HG02798 (cell line): ENCODE results near the gene CTNNA2.

Experiments
- ATAC-seq: cut with Tn5 transposase; IDR thresholded peaks from one replicate; pipeline ENCODE4 v1.9.1; 2021; ENCODE audit warnings: mild to moderate bottlenecking; ENCODE audit not compliant: unreplicated experiment, poor library complexity

CTNNA2 gene

GRCh38 chr2:79611448-79612016, 98.7 kb downstream of the CTNNA2 start:
- no peak for ATAC-seq

- ATAC-seq: no peak
Measured at GRCh38 chr2:79612999-79613398, 100.1 kb downstream of the CTNNA2 start.

GRCh38 chr2:79619442-79619841, 106.6 kb downstream of the CTNNA2 start:
- no peak for ATAC-seq

GRCh38 chr2:79619976-79620375, 107.1 kb downstream of the CTNNA2 start:
- ATAC-seq: no peak

GRCh38 chr2:79620679-79621078, 107.8 kb downstream of the CTNNA2 start:
- no peak for ATAC-seq

- no peak for ATAC-seq
Measured at GRCh38 chr2:79621252-79621651, 108.4 kb downstream of the CTNNA2 start.

- ATAC-seq: no peak
Measured at GRCh38 chr2:79621755-79622154, 108.9 kb downstream of the CTNNA2 start.

GRCh38 chr2:79622508-79622907, 109.7 kb downstream of the CTNNA2 start:
- no peak for ATAC-seq

GRCh38 chr2:79627237-79627636, 114.4 kb downstream of the CTNNA2 start:
- ATAC-seq: no peak

GRCh38 chr2:79630060-79630459, 117.2 kb downstream of the CTNNA2 start:
- no peak for ATAC-seq

- ATAC-seq: no peak
Measured at GRCh38 chr2:79630972-79631557, 118.2 kb downstream of the CTNNA2 start.

- no peak for ATAC-seq
Measured at GRCh38 chr2:79638410-79638809, 125.6 kb downstream of the CTNNA2 start.

GRCh38 chr2:79638954-79639353, 126.1 kb downstream of the CTNNA2 start:
- ATAC-seq: no peak

GRCh38 chr2:79640001-79640400, 127.2 kb downstream of the CTNNA2 start:
- no peak for ATAC-seq

- no peak for ATAC-seq
Measured at GRCh38 chr2:79649531-79649930, 136.7 kb downstream of the CTNNA2 start.

- no peak for ATAC-seq
Measured at GRCh38 chr2:79660557-79660956, 147.7 kb downstream of the CTNNA2 start.

GRCh38 chr2:79665091-79665490, 152.2 kb downstream of the CTNNA2 start:
- ATAC-seq: no peak

- ATAC-seq: no peak
Measured at GRCh38 chr2:79666430-79666829, 153.6 kb downstream of the CTNNA2 start.

- no peak for ATAC-seq
Measured at GRCh38 chr2:79669714-79670113, 156.9 kb downstream of the CTNNA2 start.

GRCh38 chr2:79670198-79670597, 157.3 kb downstream of the CTNNA2 start:
- ATAC-seq: no peak

- no peak for ATAC-seq
Measured at GRCh38 chr2:79686884-79687283, 174.0 kb downstream of the CTNNA2 start.

GRCh38 chr2:79695248-79695647, 182.4 kb downstream of the CTNNA2 start:
- ATAC-seq: no peak
